GM21528 (cell line): ENCODE data around the gene KDM5B.
A peak's percentile ranks its signal among the peaks of the same experiment; 100 is the strongest.
"Not testable (repeated sequence)": the region's sequence is repeated elsewhere in the genome, so short reads cannot be mapped to it uniquely, and the experiment has no call there.

ENCODE experiments used
- ATAC-seq: cut with Tn5 transposase; IDR thresholded peaks from one replicate; pipeline ENCODE4 v1.9.1; 2021; ENCODE audit warnings: mild to moderate bottlenecking, moderate library complexity; ENCODE audit not compliant: unreplicated experiment, low FRiP score

Gene KDM5B

DNA sequence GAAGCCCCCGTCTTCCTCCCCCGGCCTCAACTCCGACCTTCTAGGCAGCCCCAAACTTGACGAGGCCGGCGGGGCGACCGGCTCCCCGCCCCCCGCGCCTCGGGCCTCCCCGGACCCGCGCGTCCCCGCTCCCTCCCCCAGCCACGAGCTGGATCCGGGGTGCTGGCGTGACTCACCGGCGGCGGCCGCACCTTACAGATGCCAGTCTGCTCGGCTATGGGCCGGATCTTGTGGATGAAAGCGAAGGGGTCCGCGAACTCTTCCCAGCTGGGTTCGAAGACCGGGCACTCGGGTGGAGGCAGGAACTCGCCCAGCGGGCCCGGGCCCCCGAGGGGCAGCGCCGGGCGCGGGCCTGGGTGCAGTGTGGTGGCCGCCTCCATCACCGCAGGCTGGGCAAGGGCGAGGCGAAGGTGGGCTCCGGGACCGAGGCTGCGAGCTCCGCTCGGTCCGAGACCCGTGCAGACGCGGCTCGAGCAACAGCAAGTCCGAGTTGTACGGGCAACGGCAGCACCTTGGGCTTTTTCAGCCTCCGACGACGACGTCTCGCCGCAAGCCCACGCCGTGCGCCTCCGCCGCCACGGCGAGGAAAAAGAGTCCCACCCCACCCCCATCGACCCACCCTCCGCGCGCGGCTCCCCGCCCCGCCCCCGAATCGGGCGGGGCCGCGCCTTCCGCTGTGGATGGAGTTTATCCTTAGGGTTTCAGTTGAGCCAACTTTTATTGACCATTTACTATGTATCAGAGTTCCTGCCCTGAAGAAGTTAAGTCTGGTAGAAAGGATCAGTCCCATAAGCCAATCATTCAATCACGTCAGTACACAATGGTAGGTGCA lies at the start of gene KDM5B:
Gene KDM5B (minus strand): TSS at position 496 of the 832 bp plus-strand sequence. CDS start 116 bp downstream, at position 380.
- ATAC-seq = no peak

DNA sequence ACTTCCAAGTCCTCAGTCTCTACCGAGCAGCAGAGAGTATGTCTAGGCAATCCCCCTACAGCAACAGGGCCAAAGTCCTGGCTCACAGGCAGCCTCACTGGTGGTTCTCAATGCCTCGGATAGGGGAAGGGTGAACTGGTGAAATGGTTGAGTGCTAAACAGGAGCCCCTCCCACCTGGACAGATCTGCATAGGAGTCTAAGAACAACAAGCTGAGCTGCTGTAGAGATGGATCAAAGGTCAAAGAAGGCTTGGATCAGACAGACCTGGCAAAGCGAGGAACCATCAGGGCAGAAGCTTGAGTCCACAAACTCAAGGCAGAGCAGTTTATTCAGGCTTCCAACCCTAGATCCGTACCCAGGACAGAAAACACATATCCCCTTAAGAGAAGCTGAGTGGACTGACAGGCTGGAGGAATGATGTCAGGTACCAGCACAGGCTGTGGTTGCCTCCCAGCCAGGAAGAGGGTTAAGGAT lies 49.0 kb upstream of the KDM5B start:
- ATAC-seq = no peak

DNA sequence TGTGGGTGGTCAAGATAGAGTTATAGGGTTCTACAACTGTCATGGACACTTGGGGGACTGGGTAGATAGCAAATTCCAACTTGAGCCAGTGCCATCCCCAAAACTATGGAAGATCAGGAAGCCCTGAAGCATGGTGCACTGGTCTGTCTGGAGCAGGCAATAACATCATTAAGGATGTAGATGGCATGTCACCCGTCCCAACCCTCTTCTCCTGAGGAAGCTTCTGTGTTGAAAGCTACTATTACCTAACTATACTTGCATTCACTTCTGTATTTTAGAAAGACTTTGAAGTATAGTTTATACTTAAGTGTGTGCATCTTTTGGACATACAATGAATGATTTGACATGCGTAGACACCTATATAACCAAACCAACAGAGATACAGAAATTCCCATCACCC lies 47.8 kb upstream of the KDM5B start:
- ATAC-seq = no peak

DNA sequence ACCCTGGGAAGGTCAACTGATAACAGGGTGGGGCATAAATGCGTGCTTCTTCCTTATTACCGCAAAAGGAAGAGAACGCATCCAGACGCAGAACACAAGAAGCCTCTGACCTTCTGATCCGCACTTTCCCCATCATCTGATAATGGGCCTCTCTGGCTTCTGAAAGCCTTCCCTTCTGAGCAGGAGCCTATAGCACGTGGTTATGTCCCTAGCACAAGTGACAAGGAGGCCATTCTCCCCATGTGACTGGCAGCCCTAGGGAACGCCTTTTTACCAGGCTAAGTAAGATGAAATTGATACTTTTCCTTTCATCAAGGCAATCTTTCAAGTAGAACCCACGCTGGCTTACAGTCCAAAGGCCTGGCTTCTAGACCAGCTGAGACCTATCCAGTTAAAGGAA lies 46.6 kb upstream of the KDM5B start:
- no peak for ATAC-seq

DNA sequence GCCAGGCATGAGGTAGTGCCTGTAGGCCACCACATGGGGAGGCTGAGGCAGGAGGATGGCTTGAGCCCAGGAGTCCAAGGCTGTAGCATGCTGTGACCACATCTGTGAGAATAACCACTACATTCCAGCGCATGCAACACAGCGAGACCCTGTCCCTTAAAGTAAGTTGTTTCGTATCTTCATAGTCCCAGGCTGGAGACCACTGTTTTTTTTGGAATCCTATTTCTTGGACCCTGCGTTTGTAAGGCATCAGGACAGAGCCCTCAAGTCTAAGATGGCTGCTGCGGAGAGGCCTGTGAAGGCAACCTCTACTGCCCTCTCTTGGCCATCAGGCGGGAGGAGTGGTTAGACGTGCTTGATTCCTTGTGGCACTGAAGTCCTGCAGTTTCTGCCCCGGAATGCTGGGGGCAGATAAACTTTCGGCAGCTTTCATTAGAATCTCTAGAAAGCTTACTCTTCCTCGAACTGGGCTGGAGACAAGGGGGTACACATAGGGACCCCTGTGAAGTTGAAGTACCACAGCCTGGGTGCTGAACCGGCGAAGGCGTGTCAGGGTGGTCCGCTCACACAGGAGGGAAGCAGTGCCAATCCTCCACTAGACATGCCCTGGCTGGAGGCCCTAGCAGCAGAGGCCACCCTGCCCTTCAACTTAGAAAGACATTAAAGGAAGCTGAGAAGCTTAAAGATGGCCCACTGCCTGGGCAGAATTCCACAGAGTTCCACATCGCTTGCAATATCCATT lies 44.1 kb upstream of the KDM5B start:
- no peak for ATAC-seq

DNA sequence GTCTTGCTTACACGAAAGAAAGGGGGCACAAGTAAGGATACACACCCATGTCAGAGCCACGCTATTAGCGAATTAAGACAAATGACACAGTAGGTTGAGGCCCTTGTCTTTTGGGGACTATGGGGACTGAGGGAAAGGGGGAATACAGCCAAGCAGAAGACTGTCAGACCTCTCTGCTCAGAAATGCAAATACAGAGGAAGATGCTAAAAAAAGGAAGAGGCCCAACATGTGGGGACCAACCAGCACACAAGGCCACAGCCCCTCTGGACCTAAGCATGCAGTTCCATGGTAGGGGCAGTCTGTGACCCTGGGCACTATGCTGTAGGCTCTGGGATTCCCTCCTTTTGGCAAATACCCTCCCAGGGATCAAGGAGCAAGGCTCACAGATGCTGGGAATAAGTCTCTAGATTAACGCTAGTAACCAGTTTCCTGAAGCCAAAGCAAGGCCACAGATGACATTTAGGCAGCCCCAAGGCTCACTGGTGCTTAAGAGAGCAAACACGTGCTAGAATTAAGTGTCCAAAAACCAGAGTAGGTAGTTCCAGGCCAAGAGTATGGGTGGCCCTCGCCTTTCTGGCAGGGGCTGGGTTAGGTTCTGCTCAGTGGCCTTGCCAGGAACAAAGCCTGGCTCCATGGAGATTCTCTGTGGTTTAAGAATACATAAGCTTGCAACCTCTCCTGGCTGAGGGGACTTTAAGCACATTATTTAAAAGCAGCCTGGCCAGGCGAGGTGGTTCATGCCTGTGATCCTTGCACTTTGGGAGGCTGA lies 42.6 kb upstream of the KDM5B start:
- no peak for ATAC-seq

DNA sequence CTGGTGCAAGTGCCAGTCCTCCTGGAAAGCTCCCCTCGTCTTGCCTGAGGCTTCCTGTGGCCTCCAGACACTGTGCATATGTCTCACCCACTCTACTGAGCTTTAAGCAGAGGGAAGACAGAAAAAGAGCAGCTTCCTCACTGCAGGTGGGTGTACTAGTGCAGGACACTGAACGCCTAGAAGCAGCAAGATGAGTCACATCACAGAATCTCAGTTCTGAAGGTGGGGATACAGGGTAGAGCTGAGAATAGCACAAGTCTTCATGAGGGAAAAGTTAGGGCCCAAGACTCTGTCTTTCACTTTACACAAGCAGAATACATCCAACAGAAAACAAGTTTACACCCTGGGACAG lies 39.9 kb upstream of the KDM5B start:
- ATAC-seq = peak; percentile 64

DNA sequence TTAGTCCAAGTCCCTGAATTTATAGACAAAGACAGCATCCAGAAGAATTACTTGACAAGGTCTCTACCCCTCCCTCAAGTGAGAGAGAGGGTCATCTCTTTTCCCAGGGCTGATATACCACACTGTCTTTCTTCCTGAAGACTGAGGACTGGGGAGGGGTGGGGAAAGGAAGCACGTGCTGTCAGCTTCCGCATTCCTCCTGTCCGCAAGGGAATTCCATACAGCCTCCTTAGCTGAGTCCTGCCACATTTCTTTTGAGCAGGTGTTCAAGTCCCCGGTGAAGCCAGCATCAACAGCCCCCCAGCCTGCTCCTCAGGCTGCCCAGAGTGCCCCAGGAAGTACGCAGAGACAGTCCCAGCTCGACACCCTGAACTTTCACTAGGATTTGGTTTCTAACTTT lies 36.7 kb upstream of the KDM5B start:
- ATAC-seq = no peak

DNA sequence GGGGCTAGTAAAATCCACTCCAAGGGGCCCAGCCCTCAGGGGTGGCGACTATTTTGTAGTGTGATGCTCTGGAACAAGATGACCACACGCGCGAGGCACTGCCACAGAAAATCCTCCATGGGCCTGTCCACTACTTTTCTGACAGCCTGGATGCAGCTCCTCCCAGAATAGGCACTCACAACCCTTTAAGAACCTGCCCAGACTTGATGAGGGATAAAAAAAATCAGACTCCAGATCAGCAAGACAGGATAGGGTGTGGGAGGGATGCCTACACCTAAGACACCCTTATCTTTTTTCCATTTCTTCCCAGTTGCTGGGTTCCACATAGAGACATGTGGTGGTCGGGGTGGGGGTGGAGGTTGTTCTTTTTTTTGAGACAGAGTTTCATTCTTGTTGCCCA lies 36.0 kb upstream of the KDM5B start:
- no peak for ATAC-seq

DNA sequence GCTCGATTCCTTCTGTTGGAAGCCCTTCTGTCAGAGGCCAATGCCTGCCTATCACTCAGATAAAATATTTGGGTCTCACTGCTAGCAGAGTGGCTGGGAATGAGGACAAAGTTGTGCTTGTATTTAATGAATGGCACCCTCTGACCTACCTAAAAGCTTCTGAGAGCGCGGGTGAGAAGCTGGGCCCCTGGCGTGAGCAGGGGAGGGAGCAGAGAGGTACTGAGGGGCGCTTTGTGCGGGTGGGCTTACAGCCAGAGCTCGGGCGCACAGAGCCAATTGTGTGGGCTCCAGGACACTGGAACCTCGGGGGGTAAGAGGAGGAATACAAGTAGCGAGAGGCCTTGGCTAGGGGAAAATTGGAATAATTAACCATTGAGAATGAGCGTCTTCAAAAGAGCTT lies 34.9 kb upstream of the KDM5B start:
- ATAC-seq = no peak

DNA sequence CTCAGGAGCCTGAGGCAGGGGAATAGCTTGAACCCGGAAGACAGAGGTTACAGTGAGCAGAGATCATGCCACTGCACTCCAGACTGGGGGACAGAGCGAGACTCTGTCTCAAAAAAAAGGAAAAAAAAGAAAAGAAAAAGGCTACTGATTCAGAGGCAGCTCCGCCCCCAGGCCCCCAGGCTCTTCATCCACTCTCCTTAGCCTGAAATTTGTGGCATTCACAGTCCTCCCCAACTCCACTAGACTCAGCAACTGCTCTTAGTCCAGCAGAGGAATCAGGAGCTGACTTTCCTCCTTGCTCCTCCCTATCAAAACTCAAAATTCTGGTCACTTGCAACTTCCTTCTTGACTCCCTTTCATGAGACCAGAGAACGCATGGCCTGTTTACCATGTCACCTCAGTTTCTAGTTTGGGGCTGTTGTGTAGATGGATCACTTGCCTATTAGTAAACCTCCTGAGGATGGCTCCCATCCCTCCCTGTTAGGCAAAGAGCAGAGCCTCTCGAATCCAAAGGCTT lies 29.6 kb upstream of the KDM5B start:
- no peak for ATAC-seq

DNA sequence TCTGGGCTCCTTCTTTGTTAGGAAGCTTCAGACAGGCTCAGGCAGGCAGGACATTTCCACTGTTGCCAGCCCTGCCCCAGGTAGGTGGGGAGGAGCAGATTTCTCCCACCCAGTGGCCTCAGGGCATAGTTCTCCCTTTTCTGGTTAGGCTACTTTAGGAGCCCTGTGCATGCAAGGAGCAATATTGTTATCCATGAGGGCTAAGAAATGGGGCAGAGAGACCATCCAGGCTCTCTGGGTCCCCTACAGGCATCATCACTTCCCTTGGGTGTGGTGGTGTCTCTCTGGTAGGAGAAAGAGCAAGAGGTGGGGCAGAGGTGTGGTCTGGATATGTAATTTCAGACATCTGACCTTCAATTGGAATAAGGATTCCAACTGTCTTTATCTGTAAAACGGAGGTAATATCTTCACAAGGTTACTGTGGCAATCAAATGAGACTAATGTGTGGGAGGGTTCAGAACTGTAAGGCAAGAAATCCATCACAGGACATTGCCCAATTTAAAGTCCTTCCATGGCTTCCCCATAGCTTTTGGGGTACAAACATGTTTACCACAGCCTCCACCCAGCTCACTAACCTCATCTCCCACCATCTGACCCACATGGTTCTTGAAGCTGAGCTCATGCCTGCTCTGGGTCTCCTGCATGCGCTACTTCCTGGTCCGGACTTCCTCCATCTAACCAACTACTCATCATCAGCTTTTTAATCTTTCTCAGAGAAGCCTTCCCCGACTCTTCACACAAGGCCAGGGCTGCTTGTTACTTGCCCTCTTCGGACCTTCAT lies 28.6 kb upstream of the KDM5B start:
- no peak for ATAC-seq

DNA sequence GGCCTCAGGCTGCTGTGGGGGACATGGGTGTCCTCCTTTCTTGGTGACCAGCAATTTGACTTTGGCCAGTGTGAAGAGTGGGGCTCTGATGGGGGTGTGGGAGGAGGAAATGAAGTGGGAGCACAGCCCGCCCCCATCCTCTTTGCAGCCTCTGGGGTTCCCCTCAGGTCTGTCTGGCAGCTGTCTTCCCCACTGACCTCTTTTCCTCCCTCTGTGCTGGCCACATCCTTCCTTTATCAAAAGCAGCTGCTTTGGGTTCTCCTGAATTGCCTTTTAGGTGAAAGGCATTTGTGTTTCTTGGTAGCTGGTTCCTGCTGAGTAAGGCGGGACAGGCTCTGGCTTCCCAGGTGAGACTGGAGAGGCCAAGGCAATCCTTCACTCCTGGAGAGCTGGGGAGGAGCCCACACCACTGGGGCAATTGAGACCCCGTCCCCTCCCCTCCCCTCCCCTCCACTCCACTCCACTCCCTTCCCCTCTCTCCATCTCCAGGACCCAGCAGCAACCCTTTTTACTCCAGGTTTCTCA lies 27.4 kb upstream of the KDM5B start:
- no peak for ATAC-seq

DNA sequence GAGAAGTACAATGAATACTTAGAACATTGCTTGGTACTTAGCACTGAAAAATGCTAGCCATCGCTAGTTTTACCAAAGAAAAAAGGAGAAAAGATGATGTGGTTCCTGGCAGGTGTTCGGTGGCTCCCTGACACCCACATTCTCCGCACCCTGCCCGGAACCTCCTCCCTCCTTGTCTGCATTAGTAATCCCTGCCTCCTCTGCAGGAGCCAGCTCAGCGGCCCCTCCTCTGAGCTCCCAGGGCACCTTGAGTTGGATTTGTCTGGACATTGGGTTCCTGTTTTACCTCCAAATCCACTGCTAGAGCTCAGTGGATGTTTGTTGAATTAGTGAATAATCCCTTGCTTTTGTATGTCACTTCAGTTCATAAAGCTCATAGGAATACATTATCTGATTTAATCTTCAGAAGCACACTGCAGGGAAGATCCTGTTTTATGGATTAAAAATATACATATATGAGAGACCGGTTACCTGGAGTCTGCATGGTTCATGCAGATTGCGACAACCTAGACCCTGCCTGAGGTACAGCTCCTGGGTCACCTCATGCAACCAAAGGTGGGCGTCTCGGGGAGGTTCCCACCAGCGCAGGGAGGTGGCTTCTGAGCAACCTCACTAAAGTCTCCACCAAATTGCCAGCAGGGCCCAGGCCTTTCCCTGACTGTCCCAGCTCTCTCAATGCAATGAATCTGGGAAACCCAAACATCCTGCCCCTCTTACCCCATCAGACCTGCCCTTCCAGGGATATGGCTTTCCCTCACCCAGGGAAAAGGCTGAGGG lies 26.7 kb upstream of the KDM5B start:
- no peak for ATAC-seq

DNA sequence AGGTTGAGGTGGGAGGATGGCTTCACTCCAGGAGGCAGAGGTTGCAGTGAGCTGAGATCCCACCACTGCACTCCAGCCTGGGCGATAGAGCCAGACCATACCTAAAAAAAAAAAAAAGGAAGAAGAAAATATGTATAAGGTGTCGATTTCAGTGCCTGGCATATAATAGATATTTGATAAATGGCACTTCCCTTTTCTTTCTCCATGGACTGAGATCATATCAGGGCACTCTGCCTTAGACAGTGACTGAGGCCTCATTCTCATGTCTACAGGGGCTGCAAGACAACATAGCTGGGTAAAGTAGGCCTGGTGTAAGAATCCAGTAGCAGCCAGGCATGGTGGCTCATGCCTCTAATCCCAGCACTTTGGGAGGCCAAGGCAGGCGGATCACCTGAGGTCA lies 23.7 kb upstream of the KDM5B start:
- no peak for ATAC-seq

DNA sequence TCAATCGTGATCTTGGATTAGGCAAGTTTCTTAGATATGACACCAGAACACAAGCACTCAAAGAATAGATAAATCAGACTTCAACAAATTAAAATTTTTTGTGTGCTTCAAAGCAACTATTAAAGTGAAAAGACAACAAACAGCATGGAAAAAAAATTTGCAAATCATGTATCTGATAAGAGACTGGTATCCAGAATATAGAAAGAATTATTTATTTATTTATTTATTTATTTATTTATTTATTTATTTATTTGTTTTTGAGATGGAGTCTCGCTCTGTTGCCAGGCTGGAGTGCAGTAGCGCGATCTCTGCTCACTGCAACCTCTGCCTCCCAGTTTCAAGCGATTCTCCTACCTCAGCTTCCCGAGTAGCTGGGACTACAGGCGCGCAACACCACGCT lies 21.0 kb upstream of the KDM5B start:
- not testable (repeated sequence) for ATAC-seq

DNA sequence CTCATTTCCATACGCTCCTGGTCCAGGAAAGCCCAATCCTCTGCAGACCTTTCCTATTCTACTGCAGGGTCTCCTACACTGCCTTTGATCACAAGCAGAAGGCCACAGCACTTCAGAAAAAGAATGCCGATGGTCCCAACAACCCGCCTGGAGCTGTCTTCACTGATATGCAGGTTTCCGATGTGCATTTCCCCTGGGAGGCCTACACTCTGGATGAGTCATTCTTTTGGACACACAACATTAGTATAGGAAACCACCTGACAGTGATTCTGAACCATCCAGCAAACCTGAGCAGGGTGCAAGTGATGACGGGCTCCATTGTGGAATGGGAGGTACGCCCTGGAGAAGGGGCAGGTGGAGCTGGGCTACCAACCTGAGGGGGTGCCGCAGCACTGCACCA lies 17.5 kb upstream of the KDM5B start:
- ATAC-seq = no peak

DNA sequence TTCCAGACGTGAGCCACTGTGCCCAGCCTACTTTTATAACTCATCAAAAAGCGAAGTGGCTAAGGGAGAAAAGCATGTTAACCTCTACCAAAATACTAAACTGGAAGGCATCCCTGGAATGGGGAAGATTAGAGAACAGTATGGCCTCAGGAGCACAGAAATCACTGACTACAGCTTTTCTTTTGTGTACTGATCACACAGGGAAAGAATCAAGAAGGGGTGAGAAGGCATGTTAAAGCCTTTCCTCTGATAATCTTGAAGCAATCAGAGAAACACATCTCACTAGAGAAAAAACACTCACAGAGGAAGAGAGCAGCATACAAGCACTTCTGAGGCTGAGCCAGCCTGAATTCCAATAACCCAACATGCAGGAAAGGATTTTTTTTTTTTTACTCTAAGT lies 13.2 kb upstream of the KDM5B start:
- ATAC-seq = no peak

DNA sequence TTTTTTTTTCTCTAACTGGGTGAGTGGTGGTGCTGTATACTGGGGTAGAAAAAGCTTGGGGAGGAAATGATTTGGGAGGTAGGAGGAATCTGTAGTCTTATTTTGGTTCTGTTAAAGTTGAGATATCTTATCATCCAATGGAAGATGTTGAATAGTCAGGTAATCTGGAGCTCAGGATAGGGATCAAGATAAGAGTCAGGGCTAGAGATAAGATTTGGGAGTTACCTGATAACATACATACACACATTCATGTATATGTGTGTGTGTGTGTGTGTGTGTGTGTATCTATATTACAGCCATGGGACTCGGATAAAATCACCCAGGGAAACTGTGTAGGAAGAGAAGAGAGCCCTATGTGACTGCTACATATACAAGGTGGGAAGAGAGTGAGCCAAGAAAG lies 10.6 kb upstream of the KDM5B start:
- ATAC-seq = no peak
